SK-N-MC (cell line): ENCODE measurements around the gene PAK5.

ENCODE experiments used
- EZH2 ChIP-seq: fragments of 200-600 bp; sonication (generic); IDR thresholded peaks from one replicate; pipeline ENCODE4 v1.6.1; 2017; ENCODE audit warnings: antibody characterized with exemption
- FOXP2 ChIP-seq: optimal IDR thresholded peaks from 2 replicates; pipeline ENCODE3; 2011; ENCODE audit warnings: mild to moderate bottlenecking, moderate library complexity; ENCODE audit not compliant: insufficient read depth; ENCODE audit errors: extremely low read length, control extremely low read depth
- POLR2AphosphoS5 ChIP-seq: IDR thresholded peaks from 2 replicates; pipeline ENCODE4 v1.6.1; 2012; ENCODE audit warnings: mild to moderate bottlenecking, low read depth, low read length, borderline replicate concordance

GRCh38 chr20:9523636-9524035 is 315.2 kb downstream of the PAK5 start:
- TF ChIP-seq EZH2 (no peak), POLR2AphosphoS5 (no peak), FOXP2 (no peak)
